CD4-positive, alpha-beta T cell treated with Interleukin-4 for 1 hour (primary cell): ENCODE results near the gene ZNF865.
A peak's percentile ranks its signal among the peaks of the same experiment; 100 is the strongest.

Experiments used
- DNase-seq, 2 donors: peaks; one replicate each; pipeline ENCODE4 v3.0.0-alpha.2; 2020 to 2022

Gene ZNF865

DNA sequence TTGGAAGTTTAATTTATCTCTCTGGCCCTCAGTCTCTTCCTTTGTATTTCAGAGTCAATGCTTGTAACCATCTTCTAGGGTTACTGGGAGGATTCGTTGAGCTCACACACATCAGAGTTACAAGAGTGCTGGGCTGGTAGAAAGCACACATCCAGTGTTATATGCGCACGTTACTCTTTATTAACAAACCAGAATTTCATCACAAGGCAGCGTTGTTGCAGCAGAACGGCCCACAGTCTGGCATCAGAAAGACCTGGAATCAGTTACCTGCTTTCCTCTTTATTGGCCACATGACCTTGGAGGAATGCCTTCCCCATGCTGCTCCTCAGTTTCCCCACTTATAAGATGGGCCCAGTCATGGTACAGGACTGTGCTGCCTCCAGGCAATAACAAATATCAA is 3.9 kb downstream of the ZNF865 start:
- no peak for DNase-seq

DNA sequence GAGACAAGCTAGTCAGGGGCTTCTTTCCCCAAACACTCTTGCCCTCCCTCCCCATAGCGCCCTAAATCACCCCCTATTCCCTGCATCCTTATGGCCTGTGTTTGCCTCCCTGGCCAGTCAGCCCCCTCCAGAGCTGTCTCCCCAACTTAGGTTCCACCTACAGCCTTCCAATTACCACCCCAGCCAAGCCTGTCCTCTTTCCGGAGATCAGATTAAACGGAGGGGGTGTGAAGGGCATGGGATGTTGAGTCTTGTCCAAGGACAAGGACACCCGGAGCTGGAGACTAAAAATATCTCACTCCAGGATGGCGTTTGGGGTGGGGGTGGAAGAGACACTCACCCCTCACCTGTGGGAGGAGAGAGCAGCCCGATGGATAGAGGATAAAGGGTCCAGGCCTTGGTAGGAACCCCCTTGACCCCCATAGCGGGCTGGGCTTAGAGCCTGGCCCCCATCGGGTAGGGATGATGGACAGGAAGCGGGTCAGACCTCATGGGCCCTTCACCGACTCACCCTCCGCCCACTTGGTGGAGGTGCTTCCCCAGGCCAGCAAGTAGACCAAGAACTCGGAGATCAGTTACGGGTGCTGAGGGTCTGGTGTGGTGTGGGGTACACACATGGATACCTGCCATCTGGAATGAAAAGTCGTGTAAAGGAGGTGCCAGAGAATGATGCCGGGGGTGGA is 6.0 kb downstream of the ZNF865 start:
- DNase-seq: no peak

DNA sequence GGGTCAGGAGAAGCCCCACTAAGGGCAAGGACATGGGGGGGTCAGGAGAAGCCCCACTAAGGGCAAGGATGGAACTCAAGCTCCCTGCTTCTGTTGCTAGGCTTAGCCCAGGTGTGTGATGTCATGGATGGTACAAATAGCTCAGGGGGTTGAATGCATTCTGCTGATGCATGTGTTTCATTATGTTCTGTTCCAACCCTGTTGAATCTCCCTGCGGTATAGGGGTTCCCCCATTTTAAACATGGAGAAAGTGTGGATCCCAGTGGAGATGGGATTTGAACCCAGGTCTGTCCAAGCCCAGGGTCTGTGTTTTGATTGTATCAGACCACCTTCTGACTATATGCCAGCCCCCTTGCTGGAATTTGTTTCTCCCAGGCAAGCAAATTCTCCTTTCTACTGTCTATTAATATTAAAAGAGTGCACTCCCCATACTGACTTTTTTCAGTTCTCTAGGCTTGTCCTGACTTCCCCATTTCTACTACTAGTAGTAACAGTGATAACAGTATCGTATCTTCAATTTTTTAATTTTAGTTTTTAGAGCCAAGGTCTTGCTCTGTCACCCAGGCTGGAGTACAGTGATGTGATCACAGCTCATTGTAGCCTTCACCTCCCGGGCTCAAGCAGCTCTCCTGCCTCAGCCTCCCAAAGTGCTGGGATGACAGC is 6.7 kb downstream of the ZNF865 start:
- DNase-seq: no peak

DNA sequence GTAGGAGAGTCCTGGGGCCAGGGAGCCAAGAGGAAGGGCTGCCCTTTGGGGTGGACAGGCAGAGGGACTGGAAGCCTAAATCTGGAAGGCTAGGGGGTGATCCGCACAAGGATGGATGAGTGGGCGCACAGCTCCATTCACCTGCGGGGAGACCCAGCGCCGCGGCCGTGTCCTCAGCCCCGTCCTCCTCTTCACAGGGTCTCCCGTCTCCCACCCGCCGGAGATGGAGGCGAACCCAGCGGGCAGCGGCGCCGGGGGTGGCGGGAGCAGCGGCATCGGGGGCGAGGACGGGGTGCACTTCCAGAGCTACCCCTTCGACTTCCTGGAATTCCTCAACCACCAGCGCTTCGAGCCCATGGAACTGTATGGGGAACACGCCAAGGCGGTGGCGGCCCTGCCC is 7.9 kb downstream of the ZNF865 start:
- DNase-seq: no peak

DNA sequence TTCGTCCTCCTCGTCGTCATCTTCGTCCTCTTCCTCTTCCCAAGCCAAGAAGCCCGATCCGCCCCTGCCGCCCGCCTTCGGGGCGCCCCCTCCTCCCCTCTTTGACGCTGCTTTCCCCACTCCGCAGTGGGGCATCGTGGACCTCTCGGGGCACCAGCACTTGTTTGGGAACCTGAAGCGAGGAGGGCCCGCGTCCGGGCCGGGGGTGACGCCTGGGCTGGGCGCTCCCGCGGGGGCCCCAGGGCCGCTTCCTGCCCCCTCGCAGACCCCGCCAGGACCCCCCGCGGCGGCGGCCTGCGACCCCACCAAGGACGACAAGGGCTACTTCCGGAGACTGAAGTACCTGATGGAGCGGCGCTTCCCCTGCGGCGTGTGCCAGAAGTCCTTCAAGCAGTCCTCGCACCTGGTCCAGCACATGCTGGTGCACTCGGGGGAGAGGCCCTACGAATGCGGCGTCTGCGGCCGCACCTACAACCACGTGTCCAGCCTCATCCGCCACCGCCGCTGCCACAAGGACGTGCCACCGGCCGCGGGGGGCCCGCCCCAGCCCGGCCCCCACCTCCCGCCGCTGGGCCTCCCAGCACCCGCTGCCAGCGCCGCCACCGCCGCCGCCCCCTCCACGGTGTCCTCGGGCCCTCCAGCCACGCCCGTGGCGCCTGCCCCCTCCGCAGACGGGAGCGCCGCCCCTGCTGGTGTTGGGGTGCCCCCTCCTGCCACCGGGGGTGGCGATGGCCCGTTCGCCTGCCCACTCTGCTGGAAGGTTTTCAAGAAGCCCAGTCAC is 8.7 kb downstream of the ZNF865 start:
- DNase-seq: no peak

DNA sequence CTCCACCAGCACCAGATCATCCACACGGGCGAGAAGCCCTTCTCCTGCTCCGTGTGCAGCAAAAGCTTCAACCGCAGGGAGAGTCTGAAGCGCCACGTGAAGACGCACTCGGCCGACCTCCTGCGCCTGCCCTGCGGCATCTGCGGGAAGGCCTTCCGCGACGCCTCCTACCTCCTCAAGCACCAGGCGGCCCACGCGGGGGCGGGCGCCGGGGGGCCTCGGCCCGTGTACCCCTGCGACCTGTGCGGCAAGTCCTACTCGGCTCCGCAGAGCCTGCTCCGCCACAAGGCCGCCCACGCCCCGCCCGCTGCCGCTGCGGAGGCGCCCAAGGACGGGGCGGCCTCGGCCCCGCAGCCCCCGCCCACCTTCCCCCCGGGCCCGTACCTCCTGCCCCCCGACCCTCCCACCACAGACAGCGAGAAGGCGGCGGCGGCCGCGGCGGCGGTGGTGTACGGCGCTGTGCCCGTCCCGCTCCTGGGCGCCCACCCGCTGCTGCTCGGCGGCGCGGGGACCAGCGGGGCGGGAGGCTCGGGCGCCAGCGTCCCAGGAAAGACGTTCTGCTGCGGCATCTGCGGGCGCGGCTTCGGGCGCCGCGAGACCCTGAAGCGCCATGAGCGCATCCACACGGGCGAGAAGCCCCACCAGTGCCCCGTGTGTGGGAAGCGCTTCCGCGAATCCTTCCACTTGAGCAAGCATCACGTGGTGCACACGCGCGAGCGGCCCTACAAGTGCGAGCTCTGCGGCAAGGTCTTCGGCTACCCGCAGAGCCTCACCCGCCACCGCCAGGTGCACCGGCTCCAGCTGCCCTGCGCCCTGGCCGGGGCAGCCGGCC is 9.5 kb downstream of the ZNF865 start:
- DNase-seq: no peak

DNA sequence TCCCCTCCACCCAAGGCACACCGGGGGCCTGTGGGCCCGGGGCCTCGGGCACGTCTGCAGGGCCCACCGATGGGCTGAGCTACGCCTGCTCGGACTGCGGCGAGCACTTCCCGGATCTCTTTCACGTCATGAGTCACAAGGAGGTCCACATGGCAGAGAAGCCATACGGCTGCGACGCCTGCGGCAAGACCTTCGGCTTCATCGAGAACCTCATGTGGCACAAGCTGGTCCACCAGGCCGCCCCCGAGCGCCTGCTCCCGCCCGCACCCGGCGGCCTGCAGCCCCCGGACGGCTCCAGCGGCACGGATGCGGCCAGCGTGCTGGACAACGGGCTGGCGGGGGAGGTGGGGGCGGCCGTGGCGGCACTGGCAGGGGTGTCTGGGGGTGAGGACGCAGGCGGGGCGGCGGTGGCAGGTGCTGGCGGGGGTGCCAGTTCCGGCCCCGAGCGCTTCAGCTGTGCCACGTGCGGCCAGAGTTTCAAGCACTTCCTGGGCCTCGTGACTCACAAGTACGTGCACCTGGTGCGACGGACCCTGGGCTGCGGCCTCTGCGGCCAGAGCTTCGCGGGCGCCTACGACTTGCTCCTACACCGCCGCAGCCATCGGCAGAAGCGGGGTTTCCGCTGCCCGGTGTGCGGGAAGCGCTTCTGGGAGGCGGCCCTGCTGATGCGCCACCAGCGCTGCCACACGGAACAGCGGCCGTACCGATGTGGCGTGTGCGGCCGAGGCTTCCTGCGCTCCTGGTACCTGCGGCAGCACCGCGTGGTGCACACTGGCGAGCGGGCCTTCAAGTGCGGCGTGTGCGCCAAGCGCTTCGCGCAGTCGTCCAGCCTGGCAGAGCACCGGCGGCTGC is 10.3 kb downstream of the ZNF865 start:
- no peak for DNase-seq

DNA sequence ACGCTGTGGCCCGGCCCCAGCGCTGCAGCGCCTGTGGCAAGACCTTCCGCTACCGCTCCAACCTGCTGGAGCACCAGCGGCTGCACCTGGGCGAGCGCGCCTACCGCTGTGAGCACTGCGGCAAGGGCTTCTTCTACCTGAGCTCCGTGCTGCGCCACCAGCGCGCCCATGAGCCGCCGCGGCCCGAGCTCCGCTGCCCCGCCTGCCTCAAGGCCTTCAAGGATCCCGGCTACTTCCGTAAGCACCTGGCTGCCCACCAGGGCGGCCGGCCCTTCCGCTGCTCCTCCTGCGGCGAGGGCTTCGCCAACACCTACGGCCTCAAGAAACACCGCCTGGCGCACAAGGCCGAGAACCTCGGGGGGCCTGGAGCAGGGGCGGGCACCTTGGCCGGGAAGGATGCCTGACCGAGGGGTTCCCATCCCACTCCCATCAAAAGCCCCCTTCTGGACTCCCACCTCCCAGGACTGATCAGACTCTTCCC is 11.0 kb downstream of the ZNF865 start:
- no peak for DNase-seq

DNA sequence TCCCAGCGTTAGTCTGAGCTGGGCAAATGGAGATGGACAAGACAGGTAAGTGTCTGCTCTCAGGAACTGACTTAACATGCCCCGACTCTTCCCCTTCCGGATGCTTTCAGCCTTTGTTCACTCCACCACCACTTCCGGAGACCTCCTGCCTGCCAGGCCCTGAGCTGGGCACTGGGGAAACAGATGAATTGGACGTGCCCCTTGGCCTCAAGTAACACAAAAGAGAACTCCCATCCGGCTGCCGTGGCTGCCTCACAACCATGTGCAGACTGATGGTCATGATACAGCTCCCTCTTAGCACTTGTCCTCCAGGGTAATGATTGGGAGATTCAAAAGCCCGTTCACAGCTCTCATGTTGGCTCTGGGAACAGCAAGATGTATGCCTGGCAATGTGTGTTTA is 12.0 kb downstream of the ZNF865 start:
- no peak for DNase-seq

DNA sequence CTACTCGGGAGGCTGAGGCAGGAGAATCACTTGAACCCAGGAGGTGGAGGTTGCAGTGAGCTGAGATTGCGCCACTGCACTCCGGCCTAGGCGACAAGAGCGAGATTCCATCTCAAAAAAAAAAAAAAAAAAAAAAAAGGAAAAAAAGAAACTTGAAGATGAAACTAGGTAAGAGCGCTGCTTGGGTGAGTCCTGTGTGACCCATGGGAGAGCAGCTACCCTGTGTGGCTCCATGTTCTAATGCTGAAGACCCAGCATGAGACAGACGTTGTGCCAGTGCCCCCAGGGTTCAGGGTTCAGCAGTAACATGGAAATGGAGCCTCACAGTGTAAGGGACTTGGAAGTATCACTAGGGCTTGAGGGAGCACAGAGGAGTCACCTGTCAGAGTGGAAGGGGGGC is 13.0 kb downstream of the ZNF865 start:
- no peak for DNase-seq

DNA sequence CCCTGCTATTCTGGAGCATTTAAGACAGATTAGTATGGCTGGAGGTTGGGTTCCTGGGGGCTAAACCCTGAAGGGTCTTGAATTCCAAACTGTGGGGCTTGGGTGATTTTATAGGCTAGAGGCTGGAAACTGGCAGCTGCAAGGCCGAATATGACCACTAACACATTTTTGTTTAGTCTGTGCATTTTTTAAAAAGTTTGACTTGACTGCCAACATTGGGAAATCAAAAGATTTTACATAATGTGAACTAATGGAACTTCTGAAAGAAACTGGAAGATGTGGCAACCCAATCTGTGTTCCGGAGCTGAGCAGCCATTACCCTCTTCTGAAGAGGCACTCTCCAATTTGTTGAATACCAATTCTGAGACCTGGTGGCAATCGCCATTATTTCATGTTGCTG is 13.8 kb downstream of the ZNF865 start:
- no peak for DNase-seq

DNA sequence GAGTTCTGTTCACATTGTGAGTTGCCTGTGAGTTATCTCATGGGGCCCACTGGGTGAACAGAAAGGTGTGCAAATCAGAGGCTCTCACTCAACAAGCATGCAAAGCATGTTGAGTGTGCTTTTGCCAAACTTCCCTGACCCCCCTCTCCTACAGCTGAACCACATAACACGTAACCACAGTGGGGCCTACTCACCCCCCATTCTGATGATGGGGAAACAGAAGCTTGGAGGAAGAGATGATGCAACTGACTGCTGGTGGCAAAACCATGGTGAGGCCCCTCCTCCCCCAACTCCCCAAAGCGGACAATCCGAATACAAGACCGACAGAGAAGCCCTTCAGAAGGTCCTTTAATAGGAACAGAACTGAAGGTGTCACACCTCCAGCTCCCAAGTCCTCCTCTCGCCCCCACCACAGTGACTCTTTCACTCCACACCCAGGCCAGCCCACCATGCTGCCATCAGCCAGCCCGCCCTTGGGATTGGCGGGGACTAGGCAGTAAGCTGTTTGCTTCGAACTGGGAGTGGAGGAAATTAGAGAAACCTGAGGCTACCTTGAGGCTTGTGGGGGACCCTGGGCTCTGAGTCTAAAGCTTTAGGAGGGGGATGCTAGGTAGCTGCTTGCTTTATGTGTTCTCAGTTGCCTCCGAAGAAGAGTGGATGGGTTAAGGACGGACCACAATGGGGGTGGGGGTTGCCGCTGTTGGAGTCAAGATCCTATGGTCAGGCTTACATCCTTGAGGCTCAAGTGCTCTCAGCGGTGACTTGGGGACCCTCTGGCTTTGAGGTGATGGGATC is 15.2 kb downstream of the ZNF865 start:
- peak; percentile 34 to 68 for DNase-seq

DNA sequence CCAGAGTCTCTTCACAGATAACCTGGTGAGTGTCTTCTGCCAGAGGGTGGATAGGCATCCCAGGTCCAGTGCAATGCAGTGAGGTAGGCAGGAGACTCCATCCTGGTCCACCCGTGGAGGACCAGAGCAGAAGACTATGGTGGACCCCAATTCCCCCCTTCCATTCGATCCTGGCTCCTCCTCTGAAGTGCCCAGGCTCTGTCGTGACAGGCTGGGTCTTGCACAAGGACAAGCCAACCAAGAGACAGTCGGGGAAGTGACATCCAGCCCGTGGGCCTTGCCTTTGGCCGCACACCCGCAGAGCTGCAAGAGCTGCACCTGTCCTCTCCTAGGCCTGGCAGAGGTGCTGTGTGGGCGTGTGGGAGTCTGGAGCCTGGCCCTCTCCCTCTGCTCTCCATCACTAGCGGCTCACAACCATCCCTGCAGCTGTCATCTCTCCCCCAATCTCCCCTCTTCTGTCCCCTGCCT is 15.8 kb downstream of the ZNF865 start:
- no peak for DNase-seq

DNA sequence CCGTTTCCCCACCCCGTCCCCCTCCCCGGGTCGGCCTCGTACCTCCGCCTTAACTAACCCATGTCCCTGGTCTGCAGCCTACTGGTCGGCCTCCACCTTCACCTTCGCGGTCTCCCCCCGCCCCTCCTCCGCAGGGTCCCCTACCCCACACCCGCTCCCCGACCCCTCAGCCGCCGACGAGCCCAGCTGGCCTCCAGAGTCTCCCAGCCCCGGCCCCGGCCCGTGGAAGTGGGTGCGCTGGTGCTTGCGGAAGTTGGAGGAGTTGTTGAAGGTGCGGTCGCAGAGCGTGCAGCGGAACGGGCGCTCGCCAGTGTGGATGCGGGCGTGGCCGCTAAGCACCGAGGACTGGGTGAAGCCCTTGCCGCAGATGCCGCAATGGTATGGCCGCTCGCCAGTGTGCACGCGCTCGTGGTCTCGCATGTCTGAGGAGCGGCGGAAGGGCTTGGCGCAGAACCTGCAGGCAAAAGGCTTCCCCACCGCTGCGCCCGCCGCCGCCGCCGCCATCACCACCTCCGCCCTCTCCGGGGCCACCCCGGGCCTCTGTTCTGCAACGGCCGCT is 16.3 kb downstream of the ZNF865 start:
- no peak for DNase-seq

DNA sequence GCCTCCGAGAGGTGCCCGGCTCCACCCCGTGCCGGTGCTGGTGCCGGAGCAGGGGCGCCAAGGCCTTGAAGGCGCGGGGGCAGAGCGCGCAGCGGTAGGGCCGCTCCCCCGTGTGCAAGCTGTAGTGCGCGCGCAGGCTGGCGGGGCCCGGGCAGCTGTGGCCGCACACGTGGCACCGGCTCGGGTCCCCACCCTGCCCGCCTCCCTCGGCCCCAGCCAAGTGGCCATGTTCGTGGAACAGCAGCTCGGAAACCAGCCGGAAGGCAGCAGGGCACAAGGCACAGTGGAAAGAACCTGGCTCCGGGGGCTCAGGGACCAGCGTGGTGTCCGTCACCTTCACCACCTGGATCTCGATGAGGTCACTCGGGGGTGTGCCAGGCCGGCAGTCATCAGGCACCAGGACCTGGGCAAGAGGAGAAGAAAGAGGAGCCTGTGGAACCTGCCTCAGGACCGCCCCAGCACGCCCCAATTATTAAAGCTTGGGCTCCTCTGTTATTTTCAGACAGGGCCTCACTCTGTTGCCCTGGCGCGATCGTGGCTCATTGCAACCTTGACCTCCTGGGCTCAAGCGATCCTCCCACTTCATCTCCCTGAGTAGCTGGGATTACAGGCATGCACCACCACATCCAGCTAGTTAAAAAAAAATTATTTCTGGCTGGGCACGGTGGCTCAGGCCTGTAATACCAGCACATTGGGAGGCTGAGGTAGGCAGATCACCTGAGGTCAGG is 17.0 kb downstream of the ZNF865 start:
- no peak for DNase-seq

DNA sequence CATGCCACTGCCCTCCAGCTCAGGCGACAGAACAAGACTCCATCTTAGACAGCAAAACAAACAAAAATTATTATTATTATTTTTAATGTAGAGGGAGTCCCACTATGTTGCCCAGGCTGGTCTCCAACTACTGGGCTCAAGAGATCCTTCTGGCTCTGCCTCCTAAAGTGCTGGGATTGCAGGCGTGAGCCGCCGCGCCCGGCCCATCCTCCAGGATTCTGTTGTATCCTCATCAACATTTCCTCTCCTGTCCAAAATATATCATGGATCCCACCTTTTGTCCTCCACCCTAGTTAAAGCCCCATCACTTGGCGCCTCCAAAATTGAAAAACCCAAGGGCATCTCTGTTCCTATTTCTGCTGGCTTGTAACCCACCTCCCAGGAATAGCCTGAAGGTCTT is 17.7 kb downstream of the ZNF865 start:
- no peak for DNase-seq

DNA sequence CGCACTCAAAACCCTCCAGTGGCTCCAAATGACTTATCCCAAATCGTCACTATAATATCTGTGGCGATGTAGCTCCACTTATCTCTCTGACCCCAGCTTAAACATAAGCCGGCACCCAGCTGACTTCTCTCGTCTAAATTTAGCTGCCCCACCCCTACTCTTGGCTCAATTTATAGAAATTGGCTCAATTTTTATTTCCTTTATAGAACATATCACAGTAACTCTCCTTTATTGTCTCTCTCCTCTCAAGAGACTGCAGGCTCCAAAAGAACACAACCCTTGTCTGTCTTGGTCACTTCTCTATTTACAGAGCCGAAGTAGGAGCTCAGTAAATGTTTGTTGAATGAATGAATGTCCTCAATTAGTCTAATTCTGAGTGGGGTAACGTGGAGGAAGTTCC is 18.1 kb downstream of the ZNF865 start:
- no peak for DNase-seq

DNA sequence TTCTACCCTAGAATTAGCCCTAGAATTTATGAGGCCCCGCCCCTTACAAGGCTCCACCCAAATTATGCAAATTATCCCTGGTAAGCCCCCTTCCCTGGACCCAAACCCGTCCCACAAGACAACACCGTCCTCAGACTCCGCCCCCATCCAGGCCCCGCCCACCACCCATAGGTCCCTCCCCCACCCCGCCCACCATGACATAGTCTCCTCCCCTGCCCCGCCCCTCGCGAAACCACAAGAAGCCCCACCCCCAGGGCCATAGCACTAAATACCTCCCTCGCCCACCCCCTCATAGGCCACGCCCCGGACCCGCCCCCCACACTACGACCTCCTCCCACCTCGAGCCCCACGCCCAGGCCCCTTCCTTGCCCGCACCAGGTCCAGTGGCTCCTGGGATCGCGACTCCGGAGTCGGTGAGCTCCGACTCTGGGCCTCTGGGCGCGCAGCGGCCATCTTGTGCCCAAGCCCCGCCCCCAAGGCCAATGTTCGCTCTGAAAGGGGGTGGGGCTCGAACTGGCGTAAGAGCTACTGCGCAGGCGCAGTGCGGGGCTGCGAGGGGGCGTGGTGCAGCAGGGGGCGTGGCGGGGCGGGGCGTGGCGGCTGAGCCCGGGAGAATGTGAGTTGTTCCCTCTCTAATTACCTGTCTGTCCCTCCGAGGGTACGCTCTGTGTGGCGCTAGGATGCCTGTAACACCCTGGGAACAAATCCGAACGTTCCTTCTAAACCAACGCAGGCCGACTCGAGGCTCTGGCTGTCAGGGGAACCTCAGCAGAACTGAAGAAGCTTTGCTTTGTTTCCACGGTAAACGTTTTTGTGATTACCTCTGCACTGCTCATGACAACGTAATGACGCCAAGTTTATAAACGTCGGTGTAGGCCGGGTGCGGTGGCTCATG is 18.9 kb downstream of the ZNF865 start, which contains the start of gene ZNF784:
TSS of gene ZNF784 (minus strand) at position 458 of the 895 bp plus-strand sequence. CDS start at position 453, 5 bp downstream.
- DNase-seq: peak; percentile 91 to 93

DNA sequence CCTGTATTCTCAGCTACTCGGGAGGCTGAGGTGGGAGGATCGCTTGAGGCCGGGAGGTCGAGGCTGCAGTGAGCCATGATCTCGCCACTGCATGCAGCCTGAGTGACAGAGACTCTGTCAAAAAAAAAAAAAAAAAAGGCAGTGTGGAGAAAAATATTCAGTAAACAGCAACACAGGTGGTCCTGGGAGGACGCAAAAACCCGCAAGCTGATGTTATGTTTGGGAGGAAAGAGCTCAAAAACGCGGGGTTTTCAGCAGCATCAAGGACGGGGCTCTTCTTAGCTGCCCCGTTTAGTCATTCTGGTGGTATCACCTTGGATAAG is 19.5 kb downstream of the ZNF865 start:
- DNase-seq: no peak
